ENCODE data around the gene PNKD.
A peak's percentile ranks its signal among the peaks of the same experiment; 100 is the strongest.

Gene PNKD

GRCh38 chr2:218368621-218369153 lies 98.4 kb downstream of the PNKD start:
- no CpG with 5 or more reads among the region's 27 CpGs for WGBS (ENCODE audit: extremely low coverage, insufficient coverage, insufficient read length)
- Histone ChIP-seq H3K27me3 (ENCODE audit: insufficient read depth, low read length) (no peaks in the 10 kb centered on the region), H4K91ac (ENCODE audit: low read depth, low read length) (no peak overlapping the region), H4K8ac (ENCODE audit: low read depth, low read length) (no peak overlapping the region), H3K27ac (ENCODE audit: low read depth, low read length) (no peak overlapping the region), H2AFZ (ENCODE audit: insufficient read depth, low read length, poor library complexity) (no peak overlapping the region), H4K12ac (ENCODE audit: low read depth, low read length) (no peak overlapping the region), H3K4me3 (ENCODE audit: low read depth, low read length) (no peak overlapping the region), H3K9me3 (ENCODE audit: insufficient read depth, low read depth, low read length) (peaks cover 2% of the 10 kb centered on the region), H2BK120ac (ENCODE audit: insufficient read depth, low read length, poor library complexity) (no peak overlapping the region), H3K79me2 (ENCODE audit: control insufficient read depth, insufficient read depth, low read length, poor library complexity) (peaks cover 3% of the 10 kb centered on the region), H3K4me1 (ENCODE audit: control insufficient read depth in 1 of 2, insufficient read depth in 2 of 2, low read length in 2 of 2) (peaks cover 0 to 5% of the 10 kb centered on the region in 2 experiments), H3K23ac (ENCODE audit: low read length) (no peak overlapping the region), H3K36me3 (ENCODE audit: control insufficient read depth in 1 of 2, insufficient read depth in 2 of 2, low read length in 2 of 2) (no peaks in the 10 kb centered on the region), H3K9ac (ENCODE audit: low read length) (no peak overlapping the region), H2AK5ac (ENCODE audit: low read length) (no peak overlapping the region), H3K4me2 (ENCODE audit: low read length) (peak overlapping the region; percentile 38), H3K18ac (ENCODE audit: low read length) (no peak overlapping the region), H2BK5ac (ENCODE audit: low read depth, low read length, poor library complexity) (no peak overlapping the region), H3K4ac (ENCODE audit: low read depth, low read length) (no peak overlapping the region), H3K14ac (ENCODE audit: low read length) (no peak overlapping the region), H2BK12ac (ENCODE audit: low read length) (no peak overlapping the region), H3K79me1 (ENCODE audit: low read length) (peaks cover 6% of the 10 kb centered on the region)
- peak; percentile 80 to 84 for DNase-seq

DNA sequence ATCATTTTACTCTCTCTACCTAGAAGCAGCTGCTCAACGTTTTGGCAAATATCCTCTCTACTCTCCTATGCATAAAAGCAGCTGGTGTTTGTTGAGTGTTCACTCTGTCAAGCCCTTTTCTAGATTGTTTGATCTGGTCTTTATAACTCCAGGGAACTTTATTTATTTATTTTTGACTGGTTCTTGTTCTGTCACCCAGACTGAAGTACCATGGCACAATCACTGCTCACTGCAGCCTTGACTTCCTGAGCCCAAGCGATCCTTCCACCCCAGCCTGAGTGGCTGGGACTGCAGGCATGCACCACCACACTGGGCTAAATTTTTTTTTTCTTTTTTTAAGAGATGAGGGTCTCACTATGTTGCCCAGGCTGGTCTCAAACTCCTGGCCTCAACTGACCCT lies 99.0 kb downstream of the PNKD start:
- Histone ChIP-seq H4K12ac (ENCODE audit: low read depth, low read length) (no peak overlapping the region), H3K23ac (ENCODE audit: low read length) (no peak overlapping the region), H4K8ac (ENCODE audit: low read depth, low read length) (no peak overlapping the region), H2BK12ac (ENCODE audit: low read length) (no peak overlapping the region), H3K4me2 (ENCODE audit: low read length) (no peak overlapping the region), H4K91ac (ENCODE audit: low read depth, low read length) (no peak overlapping the region), H2BK120ac (ENCODE audit: insufficient read depth, low read length, poor library complexity) (no peak overlapping the region), H3K27ac (ENCODE audit: low read depth, low read length) (no peak overlapping the region), H3K9ac (ENCODE audit: low read length) (no peak overlapping the region), H2BK5ac (ENCODE audit: low read depth, low read length, poor library complexity) (no peak overlapping the region), H3K79me1 (ENCODE audit: low read length) (peaks cover 6% of the 10 kb centered on the region), H3K14ac (ENCODE audit: low read length) (no peak overlapping the region), H3K36me3 (ENCODE audit: control insufficient read depth in 1 of 2, insufficient read depth in 2 of 2, low read length in 2 of 2) (no peaks in the 10 kb centered on the region), H3K9me3 (ENCODE audit: insufficient read depth, low read depth, low read length) (peaks cover 2% of the 10 kb centered on the region), H3K4ac (ENCODE audit: low read depth, low read length) (no peak overlapping the region), H2AK5ac (ENCODE audit: low read length) (no peak overlapping the region), H3K4me3 (ENCODE audit: low read depth, low read length) (no peak overlapping the region), H3K79me2 (ENCODE audit: control insufficient read depth, insufficient read depth, low read length, poor library complexity) (peaks cover 3% of the 10 kb centered on the region), H3K4me1 (ENCODE audit: control insufficient read depth in 1 of 2, insufficient read depth in 2 of 2, low read length in 2 of 2) (peaks cover 0 to 5% of the 10 kb centered on the region in 2 experiments), H3K18ac (ENCODE audit: low read length) (no peak overlapping the region), H2AFZ (ENCODE audit: insufficient read depth, low read length, poor library complexity) (no peak overlapping the region), H3K27me3 (ENCODE audit: insufficient read depth, low read length) (no peaks in the 10 kb centered on the region)
- no peak for DNase-seq
- no CpG with 5 or more reads among the region's 2 CpGs for WGBS (ENCODE audit: extremely low coverage, insufficient coverage, insufficient read length)

DNA sequence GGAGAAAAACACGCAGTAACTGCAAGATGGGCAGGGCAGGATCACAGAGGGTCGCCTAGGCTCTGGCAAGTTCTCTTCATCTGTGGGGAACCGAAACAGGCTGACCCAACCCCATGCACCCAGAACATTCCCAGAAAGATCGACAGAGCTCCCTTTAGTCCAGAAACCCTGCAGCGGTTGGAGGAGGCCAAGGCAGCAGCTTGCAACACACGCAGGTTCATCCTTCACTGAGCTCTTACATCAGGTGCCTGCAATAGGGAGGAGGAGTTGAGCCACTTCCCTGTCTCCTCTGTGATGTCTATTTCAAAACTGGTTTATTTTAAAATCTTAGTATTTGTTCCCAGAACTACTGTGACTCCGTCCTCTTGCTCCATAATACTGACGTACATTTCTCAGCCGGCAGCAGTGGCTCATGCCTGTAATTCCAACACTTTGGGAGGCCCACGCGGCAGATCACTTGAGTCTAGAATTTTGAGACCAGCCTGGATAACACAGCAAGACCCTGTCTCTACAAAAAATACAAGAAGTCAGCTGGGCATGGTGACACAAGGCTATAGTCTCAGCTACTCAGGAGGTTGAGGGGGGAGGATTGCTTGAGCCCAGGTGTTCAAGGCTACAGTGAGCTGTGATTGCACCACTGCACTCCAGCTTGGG lies 100.2 kb downstream of the PNKD start:
- no peak overlapping the region for H3K4ac ChIP-seq (ENCODE audit: low read depth, low read length)
- H3K27me3 ChIP-seq (ENCODE audit: insufficient read depth, low read length) = no peaks in the 10 kb centered on the region
- no peak overlapping the region for H2BK120ac ChIP-seq (ENCODE audit: insufficient read depth, low read length, poor library complexity)
- no peak overlapping the region for H2AFZ ChIP-seq (ENCODE audit: insufficient read depth, low read length, poor library complexity)
- no peak overlapping the region for H3K18ac ChIP-seq (ENCODE audit: low read length)
- no peak overlapping the region for H2BK12ac ChIP-seq (ENCODE audit: low read length)
- no peak overlapping the region for H3K4me2 ChIP-seq (ENCODE audit: low read length)
- H3K23ac ChIP-seq (ENCODE audit: low read length) = no peak overlapping the region
- H3K79me1 ChIP-seq (ENCODE audit: low read length) = peaks cover 6% of the 10 kb centered on the region
- peak; percentile 90 to 96 for DNase-seq
- no CpG with 5 or more reads among the region's 11 CpGs for WGBS (ENCODE audit: extremely low coverage, insufficient coverage, insufficient read length)
- H3K4me3 ChIP-seq (ENCODE audit: low read depth, low read length) = no peak overlapping the region
- no peaks in the 10 kb centered on the region for H3K36me3 ChIP-seq (ENCODE audit: control insufficient read depth in 1 of 2, insufficient read depth in 2 of 2, low read length in 2 of 2)
- H4K8ac ChIP-seq (ENCODE audit: low read depth, low read length) = no peak overlapping the region
- H3K27ac ChIP-seq (ENCODE audit: low read depth, low read length) = no peak overlapping the region
- no peak overlapping the region for H3K9ac ChIP-seq (ENCODE audit: low read length)
- H3K9me3 ChIP-seq (ENCODE audit: insufficient read depth, low read depth, low read length) = peaks cover 2% of the 10 kb centered on the region
- no peak overlapping the region for H2BK5ac ChIP-seq (ENCODE audit: low read depth, low read length, poor library complexity)
- H4K12ac ChIP-seq (ENCODE audit: low read depth, low read length) = no peak overlapping the region
- no peak overlapping the region for H2AK5ac ChIP-seq (ENCODE audit: low read length)
- H4K91ac ChIP-seq (ENCODE audit: low read depth, low read length) = no peak overlapping the region
- peaks cover 3% of the 10 kb centered on the region for H3K79me2 ChIP-seq (ENCODE audit: control insufficient read depth, insufficient read depth, low read length, poor library complexity)
- H3K4me1 ChIP-seq (ENCODE audit: control insufficient read depth in 1 of 2, insufficient read depth in 2 of 2, low read length in 2 of 2) = peaks cover 0 to 5% of the 10 kb centered on the region in 2 experiments
- no peak overlapping the region for H3K14ac ChIP-seq (ENCODE audit: low read length)

DNA sequence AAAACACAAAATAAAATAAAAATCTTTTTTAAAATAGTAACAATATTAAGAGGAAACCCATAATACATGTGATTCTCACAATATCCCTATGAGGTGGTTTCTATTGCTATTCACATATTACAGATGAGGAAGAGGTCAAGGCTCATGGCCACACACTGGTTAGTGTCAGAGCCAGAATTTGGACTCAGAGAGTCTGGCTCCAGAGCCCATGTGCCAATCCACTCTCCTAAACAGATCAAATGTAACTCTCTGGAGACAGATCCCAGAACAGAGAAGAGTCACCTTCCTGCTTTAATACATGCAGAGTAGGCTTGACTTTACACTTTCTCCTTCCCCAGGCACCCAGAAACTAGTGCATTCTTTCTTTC lies 101.6 kb downstream of the PNKD start:
- H3K9me3 ChIP-seq (ENCODE audit: insufficient read depth, low read depth, low read length) = peaks cover under 1% of the 10 kb centered on the region
- no peak overlapping the region for H4K12ac ChIP-seq (ENCODE audit: low read depth, low read length)
- peaks cover 6% of the 10 kb centered on the region for H3K79me1 ChIP-seq (ENCODE audit: low read length)
- no peak overlapping the region for H3K14ac ChIP-seq (ENCODE audit: low read length)
- no peak overlapping the region for H3K4ac ChIP-seq (ENCODE audit: low read depth, low read length)
- no peak overlapping the region for H2BK5ac ChIP-seq (ENCODE audit: low read depth, low read length, poor library complexity)
- no peak overlapping the region for H3K4me3 ChIP-seq (ENCODE audit: low read depth, low read length)
- H3K23ac ChIP-seq (ENCODE audit: low read length) = no peak overlapping the region
- no peak overlapping the region for H2AFZ ChIP-seq (ENCODE audit: insufficient read depth, low read length, poor library complexity)
- H3K4me2 ChIP-seq (ENCODE audit: low read length) = no peak overlapping the region
- no peak overlapping the region for H4K8ac ChIP-seq (ENCODE audit: low read depth, low read length)
- peaks cover 0 to 5% of the 10 kb centered on the region in 2 experiments for H3K4me1 ChIP-seq (ENCODE audit: control insufficient read depth in 1 of 2, insufficient read depth in 2 of 2, low read length in 2 of 2)
- H3K27me3 ChIP-seq (ENCODE audit: insufficient read depth, low read length) = no peaks in the 10 kb centered on the region
- H3K79me2 ChIP-seq (ENCODE audit: control insufficient read depth, insufficient read depth, low read length, poor library complexity) = peaks cover 3% of the 10 kb centered on the region
- H3K27ac ChIP-seq (ENCODE audit: low read depth, low read length) = no peak overlapping the region
- no peak overlapping the region for H3K18ac ChIP-seq (ENCODE audit: low read length)
- no peaks in the 10 kb centered on the region for H3K36me3 ChIP-seq (ENCODE audit: control insufficient read depth in 1 of 2, insufficient read depth in 2 of 2, low read length in 2 of 2)
- H4K91ac ChIP-seq (ENCODE audit: low read depth, low read length) = no peak overlapping the region
- no peak overlapping the region for H2BK120ac ChIP-seq (ENCODE audit: insufficient read depth, low read length, poor library complexity)
- no peak for DNase-seq
- H2AK5ac ChIP-seq (ENCODE audit: low read length) = no peak overlapping the region
- no peak overlapping the region for H3K9ac ChIP-seq (ENCODE audit: low read length)
- H2BK12ac ChIP-seq (ENCODE audit: low read length) = no peak overlapping the region
